LoVo (cell line): ENCODE measurements around the gene P3H3.
A peak's percentile ranks its signal among the peaks of the same experiment; 100 is the strongest.

ENCODE experiments used
- DNase-seq: peaks from one replicate; pipeline ENCODE4 v3.0.0-alpha.2; 2016; ENCODE audit warnings: low spot score

Gene P3H3

DNA sequence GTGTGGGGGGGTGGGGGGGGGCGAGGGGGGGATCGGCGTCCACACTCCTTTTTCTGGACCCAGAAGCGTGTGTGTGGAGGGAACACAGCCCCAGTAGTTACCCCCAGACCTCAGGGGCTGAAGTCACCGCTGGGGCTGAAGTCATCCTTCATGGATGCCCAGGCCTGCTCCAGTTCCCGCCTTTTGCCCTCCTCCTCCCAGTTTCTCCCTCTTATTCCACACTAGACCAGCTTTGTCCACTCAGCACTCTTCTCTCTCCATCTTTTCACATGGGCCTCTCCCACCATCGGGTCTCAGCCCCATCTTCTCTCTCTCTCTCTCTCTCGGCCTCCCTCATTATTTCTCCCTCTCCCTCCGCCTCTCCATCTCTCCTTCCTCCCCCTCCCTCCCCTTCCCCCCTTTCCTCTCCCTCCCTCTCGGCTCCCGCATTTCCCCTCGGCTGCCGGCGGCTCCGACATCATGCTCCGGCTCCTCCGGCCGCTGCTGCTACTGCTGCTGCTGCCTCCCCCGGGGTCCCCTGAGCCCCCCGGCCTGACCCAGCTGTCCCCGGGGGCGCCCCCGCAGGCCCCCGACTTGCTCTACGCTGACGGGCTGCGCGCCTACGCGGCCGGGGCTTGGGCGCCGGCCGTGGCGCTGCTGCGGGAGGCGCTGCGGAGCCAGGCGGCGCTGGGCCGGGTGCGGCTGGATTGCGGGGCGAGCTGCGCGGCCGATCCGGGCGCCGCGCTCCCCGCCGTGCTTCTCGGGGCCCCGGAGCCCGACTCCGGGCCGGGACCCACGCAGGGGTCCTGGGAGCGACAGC, at the start of gene P3H3:
Gene P3H3, plus strand, starts transcription at position 426 of the 799 bp plus-strand sequence. Its CDS starts 34 bp downstream, at position 460.
- DNase-seq, result peak; percentile 22

GRCh38 chr12:6778574-6779550, 49.3 kb upstream of the P3H3 start:
- DNase-seq, result peak; percentile 96

DNA sequence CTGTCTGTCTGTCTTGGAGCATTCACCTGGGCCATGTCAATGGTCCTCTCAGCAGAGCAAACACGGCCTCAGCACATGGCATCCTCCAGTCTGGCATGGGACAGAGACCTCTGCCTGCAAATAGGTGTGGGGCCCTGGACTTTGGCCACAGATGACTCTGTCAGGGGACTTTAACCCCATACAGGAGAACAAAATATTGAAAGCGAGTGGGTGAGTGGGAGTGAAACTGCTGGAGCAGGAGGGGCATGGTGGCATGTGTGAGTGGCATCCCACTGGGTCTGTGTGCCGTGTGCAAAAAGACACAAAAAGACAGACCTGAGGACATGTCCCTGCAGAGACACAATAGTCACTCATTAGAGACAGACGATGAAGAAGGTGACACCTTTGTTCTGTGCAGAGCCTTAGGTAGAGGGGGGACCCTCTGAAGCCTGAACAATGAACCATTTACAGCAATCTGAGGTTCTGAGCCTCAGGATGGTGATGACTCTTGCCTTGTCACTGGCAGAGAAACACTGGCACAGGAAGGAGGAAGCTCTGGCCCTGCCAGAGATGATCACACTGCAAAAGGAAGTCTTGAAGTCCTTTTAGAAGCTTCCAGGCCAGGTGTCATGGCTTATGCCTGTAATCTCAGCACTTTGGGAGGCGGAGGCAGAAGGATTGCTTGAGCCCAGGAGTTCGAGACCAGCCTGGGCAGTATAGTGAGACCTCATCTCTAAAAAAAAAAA, 48.3 kb upstream of the P3H3 start:
- no peak for DNase-seq

DNA sequence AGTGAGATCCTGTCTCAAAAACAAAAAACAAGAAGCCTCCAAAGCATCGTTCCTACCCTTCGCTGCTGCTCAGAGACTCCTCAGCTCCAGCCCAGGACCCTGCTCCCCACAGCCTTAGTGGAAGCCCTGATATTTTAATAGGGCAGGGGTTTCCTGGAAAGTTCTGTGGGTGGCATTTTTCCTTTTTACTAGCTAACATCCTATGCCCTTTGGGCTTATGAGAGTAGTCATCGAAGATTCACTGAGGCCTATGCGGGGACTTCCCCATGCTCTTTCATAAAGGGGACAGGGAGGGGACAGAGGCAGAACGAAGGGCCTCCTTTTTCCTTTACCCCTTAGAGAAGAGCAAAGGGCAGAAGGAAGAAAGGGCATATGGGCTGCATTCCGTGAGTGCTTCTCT, 47.6 kb upstream of the P3H3 start:
- DNase-seq, result no peak

GRCh38 chr12:6782119-6782518, 46.1 kb upstream of the P3H3 start:
- DNase-seq, result no peak

- no peak for DNase-seq
These were observed 45.2 kb upstream of the P3H3 start for GRCh38 chr12:6782850-6783566.

- no peak for DNase-seq
These were observed 44.4 kb upstream of the P3H3 start for GRCh38 chr12:6783828-6784227.

- no peak for DNase-seq
These were observed 43.9 kb upstream of the P3H3 start for GRCh38 chr12:6784296-6784695.

- DNase-seq, result no peak
These were observed 43.4 kb upstream of the P3H3 start for GRCh38 chr12:6784761-6785160.

DNA sequence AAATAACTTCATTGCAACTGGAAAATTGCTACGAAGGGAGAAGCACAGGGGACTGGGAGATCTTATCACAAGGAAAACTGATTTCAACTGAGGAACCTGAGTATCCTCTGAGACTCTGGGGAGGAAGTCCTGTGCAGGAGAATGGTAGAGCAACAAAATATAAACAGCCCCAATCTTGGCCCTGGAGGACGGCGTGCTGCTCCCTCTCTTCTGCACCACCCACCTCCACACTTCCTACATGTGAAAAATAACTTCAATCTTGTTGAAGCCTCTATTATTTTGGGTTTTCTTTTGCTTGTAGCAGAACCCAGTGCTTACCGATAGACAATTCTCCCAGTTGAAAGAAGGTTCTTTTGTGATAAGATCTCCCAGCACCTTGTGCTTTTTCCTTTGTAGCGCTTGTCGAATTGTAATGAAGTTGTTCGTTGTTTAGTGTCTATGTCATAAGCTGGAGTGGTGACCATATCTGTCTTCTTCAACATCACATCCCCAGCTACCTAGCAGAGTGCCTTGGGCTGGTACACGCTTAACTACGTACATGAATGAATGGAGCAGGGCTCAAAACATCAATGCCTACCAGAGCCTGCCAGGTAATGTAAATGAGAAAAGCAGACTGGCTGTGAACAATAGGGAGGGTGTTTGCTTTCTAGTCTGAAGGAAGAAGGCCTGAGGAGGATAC, 41.7 kb upstream of the P3H3 start:
- DNase-seq, result no peak

- no peak for DNase-seq
These were observed 40.9 kb upstream of the P3H3 start for GRCh38 chr12:6787309-6787708.

GRCh38 chr12:6788972-6789924, 39.0 kb upstream of the P3H3 start, which contains the start of gene CD4:
Gene CD4, plus strand, starts transcription at chr12:6789528. Its CDS starts 10,611 bp downstream, at chr12:6800139.
- DNase-seq, result no peak

DNA sequence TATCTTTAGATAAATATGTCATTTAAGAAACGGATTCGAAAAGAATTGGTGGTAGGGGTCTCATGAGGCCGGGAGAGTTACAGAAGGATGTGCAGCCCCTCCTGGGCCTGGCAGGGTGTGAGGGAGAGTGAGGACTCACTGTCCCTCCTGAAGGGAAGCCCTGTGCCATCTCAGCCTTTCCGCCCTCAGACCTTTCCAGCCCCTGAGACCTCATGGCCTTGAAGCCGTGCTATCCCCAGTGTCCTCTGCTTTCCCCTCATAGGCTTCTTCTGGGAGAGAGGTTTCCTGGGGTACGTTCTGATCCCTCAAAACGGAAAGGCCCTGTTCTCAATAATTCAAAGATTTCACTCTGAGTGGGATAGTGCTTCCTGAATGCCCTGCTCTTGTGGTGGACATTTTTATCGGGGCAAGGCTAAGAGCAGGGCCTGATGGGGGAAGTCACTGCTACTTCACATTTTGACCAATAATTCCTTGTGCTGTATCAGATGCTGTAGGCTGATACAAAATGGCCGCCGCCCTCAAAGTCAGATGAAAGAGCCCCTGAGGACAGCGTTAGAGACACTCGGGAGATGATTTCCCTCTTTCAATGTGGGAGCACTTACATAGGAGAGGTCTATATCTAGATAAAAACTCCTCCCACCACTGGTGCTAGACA, 37.6 kb upstream of the P3H3 start:
- no peak for DNase-seq

GRCh38 chr12:6791931-6792520, 36.2 kb upstream of the P3H3 start:
- no peak for DNase-seq

DNA sequence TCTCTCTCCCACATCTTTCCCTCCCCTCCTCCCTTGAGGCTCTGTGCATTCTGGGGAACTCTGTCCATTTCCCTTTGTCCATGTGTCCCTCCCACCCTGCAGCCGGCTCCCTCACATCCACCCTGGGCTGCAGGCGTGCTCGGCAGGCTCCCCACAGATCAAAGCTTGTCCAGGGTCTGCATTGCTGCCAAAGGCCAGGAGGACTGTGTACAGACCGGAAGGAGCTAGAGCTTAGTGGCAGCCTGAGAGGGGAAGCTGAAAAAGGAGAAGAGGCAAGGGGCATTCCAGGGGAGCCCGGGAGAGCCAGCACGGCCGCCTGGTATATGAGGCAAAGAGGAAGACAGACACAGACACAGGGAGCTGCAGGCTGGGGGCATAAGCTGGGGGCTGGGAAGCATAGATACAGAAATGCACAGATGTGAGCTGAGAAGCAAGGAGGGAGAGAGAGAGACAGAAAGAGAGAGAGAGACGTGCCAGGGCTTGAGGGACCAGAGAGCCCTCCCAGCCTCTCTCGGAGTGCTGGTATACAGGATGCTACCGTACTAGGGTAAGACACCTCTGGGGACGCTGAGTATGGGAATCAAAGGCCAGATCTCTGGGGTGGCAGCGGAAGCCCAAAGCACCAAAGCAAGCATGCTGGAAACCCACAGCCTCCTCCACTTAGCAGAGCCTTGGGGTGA, 35.5 kb upstream of the P3H3 start:
- DNase-seq, result no peak

DNA sequence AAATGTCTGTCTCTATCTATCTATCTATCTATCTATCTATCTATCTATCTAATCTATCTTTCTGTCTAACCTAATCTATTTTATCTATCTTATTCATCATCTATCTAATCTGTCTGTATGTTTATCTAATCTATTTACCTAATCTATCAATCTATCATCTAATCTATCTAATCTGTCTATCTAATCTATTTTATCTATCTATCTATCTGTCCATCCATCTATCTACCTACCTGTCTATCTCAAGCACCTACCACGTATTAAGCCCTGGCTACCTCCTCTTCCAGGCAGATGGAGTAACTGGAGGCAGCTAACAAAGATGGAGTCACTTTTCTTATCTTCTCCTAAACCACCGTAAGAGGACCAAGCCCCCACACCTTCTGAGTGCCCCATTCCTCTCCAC, 33.1 kb upstream of the P3H3 start:
- DNase-seq, result no peak

GRCh38 chr12:6796576-6796975, 31.6 kb upstream of the P3H3 start:
- DNase-seq, result no peak

DNA sequence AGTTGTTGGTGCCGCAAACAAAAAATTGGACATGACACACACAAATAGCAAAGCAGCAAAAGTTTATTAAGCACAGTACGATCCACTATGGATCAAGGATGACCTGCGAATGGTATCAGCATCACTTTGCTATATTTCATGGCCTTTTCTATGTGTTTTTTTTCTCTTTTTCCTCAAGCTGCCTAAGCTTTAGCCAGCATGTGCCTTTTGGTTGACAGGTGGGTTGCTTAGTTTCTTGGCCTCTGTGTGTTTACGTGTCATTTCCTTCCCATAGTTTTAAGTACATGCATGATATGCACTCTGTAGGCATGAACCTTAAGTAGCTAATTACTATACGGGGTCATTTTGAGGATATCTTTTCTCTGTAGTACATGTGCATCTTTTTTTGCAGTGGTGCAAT, 29.1 kb upstream of the P3H3 start:
- DNase-seq, result no peak
